ENCODE results near the gene SYT5.
"Not testable (repeated sequence)": the region's sequence is repeated elsewhere in the genome, so short reads cannot be mapped to it uniquely, and the experiment has no call there.

SYT5 gene

DNA sequence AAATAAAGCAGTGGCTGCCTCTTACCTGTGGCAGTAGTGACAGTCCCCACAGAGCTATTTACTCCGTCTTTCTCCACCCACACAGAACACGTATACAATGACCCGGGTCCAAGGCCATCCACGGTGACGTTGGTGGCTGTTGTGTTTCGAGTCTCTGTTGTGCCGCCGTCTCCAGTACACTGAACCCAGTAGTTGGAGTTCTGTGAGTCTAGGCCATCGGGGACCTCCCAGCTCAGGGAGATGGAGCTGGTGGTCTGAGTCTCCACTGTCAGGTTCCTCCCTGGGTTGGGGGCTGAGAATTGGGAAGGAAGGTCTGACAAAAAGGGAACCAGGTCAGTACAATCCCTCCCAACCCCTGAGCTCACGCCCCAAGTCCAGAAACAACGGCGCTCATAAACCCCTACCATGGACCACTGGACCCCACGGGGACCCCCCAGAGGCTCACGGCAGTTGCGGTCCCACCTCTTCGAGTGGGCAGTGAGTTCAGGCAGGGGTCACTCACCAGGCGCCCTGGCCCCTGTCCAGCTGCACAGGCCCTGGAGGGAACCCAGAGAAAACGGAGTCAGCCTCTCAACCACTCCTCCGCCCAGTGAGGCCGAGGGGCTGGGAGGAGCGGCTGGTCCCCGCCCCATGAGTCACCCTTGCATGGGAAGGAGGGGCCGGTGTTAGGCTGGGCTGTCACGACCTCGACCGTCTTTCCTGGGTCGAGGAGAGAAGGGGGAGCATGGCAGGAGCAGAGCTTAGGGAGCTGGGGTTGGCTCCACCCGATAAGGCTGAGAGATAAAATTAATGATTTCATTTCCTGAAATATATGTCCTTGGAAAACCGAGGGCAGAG is 26.8 kb upstream of the SYT5 start:
- DNase-seq = peak; percentile 58 to 77

DNA sequence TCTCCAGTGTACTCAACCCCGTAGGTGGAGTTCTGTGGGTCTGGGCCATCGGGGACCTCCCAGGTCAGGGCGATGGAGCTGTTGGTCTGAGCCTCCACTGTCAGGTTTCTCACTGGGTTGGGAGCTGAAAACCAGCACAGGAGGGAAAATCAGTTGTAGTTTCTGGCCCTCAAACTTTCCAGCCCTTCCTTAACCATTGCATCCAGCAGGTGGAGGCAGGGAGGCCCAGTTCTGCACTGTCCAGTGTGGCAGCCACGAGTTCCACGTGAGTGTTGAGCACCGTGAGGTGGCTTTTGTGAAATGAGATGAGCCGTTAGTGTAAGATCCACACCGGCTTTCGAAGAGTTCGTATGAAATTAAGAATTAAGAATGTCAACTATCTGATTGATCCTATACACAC is 22.1 kb upstream of the SYT5 start:
- DNase-seq = not testable (repeated sequence)

- no peak for DNase-seq
Observed at GRCh38 chr19:55199620-55200204, 19.6 kb upstream of the SYT5 start.

DNA sequence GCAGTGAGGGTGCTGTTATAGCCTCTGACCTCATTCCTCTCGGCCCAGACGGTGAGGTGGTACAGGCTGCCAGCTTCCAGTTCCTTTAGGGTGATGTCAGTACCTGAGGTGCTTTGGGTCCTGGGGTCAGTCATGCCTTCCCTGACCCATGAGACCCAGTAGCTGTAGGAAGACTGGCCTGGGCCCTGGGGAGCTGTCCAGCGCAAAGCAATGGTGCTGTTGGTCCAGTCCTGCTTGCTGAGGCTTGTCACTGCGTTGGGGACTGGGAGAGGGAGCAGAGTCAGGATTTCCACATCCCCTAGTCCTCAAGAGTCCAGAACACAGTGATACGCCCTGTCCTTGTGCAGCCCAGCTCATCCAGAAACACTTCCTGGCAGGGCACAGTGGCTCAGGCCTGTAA is 18.6 kb upstream of the SYT5 start:
- no peak for DNase-seq

DNA sequence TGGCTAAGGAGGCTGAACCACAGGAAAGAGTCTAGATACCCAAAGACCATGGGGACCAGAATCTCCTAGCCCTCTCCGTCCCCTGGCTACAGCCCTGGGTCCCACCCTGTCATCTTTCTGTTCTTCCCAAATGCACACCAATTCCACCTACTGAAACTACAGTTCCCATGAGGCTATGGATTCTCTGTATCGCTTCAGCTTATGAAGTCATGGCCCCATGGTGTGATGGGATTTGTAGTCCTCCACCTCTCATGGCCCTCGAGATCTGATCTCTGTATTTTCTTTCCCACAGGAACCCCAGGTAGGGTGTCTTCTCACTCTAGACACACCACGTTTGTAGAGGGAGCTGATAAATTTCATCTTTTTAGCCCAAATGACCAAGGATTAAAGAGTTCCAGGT is 17.4 kb upstream of the SYT5 start:
- DNase-seq = no peak

GRCh38 chr19:55196803-55197202 is 16.7 kb upstream of the SYT5 start:
- no peak for DNase-seq

DNA sequence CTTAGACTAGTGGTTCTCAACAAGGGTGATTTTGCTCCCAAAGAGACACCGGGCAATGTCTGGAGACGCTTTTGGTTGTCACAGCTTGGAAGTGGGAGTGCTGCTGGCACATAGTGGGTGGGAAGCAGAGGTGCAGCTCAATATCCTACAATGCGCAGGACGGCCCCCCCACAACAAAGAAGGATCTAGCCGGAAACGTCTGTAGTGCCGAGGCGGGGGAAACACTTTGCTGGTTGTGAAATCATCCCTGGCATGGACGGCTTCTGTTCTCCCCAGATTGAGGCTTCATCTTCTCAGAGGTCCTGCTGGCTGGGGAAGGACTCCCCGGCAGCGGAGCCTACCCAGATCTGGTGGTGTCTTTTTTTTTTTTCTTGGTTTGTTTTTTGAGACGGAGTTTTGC is 13.4 kb upstream of the SYT5 start:
- no peak for DNase-seq

- peak; percentile 78 to 92 for DNase-seq
Observed at GRCh38 chr19:55189403-55189835, 9.3 kb upstream of the SYT5 start.

GRCh38 chr19:55188625-55189024 is 8.5 kb upstream of the SYT5 start:
- peak; percentile 42 to 56 for DNase-seq

DNA sequence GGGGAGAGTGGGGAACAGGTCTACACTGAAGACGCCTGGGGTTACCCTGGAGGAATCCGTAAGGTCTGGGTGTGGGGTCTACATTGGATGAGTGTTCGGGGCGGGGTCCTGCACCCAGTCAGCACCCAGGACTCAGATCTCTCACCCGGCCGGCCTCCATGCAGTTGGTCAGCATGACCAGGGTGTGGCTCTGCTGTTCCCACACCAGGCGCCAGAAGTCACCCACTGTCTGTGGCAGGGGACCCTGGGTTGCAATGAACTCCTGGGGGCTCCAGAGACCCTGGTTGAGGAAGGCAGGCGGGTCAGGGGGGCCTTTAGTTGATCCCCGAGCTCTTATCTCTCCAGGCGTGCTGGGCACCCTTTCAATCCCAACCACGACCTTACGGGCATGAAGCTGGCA is 6.0 kb upstream of the SYT5 start:
- DNase-seq = no peak

- no peak for DNase-seq
Observed at GRCh38 chr19:55181740-55182139, 1.7 kb upstream of the SYT5 start.

DNA sequence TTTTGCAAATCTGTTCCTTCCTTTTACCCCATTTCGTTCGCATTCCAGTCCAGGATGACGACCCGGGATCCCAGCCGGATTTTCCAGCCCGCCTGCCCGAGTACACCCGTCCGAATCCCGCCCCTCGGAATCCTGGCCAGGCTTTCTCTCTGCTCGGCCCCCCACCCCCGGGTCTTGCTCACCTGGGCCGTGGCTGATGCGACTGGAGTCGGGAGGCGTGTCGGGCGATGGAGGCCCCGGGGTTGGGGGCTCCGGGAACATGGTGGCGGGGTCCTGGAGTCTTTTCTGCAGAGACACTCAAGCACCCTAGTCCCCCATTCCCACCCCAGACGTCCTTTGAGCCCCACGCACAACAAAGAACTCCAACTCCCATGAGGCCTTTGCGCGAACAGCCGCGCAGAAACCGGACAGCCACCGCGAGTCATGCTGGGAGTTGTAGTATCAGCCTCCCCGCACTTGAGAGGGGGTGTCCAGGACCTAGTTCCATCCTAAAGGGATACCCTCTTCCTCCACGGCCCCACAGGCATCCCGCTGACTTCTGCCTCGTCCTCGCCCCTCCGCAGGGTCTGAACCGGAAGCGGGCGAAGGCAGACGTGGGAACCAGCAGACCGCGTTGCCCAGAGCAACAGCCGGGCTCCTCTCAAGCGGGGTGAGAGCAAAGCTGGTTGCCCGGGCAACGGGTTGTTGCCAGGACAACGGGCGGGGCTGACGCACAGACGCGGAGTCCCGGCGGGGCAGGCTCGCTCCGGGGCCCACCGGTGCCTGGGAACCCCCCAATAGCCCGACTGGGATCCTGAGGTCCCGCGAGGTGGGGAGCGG is 1.1 kb downstream of the SYT5 start:
- peak; percentile 85 to 89 for DNase-seq

DNA sequence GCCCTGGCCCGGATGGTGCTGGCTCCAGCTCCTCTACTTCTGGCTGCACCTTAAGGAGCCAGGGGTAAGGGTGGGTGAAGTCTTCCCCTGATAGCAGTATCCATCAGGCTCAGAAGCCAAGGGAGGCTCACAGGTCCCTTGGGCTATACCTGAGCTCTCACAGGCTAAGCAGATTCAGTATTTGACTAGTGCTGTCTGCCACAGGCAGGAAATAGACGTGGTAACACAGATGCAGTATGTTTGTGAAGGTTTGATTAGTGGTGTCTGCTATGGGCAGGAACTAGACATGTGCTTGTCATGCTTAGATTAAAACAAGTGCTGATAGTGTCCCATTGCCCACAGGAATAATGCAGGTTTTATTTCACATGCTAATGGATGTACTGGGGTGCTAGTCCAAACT is 4.0 kb downstream of the SYT5 start:
- DNase-seq = peak in 1 of 2 experiments; percentile 65

- peak in 1 of 2 experiments; percentile 45 for DNase-seq
Observed at GRCh38 chr19:55175117-55175867, 4.8 kb downstream of the SYT5 start.

GRCh38 chr19:55174425-55175116 is 5.5 kb downstream of the SYT5 start:
- no peak for DNase-seq

DNA sequence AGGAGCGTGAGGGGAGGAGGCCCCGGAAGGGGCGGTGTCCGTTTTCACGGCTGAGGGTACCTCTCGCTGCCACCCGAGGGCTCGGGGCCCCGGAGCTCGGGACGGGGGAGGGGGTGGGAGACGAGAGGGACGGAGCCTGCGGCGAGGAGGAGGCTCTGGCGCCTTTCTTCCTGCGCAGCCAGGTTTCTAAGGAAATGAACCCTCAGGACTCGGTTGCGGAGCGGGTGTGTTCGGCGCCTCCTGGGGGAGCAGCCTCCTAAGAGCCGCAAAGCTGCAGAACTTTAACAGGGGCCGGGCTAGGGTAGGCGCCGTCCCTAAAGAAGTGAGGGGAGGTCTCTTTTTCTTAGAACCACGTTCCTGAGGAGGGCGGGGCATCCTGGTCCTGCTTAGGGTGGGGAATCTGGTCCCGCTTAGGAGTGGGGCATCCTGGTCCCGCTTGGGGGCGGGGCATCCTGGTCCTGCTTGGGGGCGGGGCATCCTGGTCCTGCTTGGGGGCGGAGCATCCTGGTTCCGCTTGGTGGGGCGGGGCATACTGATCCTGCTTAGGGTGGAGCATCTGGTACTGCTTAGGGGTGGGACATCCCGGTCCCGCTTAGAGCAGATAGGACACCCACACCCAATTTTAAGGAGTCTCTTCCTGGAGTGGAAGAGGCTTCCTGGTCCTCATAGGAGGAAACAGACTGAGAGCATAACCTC is 6.2 kb downstream of the SYT5 start:
- DNase-seq = no peak

DNA sequence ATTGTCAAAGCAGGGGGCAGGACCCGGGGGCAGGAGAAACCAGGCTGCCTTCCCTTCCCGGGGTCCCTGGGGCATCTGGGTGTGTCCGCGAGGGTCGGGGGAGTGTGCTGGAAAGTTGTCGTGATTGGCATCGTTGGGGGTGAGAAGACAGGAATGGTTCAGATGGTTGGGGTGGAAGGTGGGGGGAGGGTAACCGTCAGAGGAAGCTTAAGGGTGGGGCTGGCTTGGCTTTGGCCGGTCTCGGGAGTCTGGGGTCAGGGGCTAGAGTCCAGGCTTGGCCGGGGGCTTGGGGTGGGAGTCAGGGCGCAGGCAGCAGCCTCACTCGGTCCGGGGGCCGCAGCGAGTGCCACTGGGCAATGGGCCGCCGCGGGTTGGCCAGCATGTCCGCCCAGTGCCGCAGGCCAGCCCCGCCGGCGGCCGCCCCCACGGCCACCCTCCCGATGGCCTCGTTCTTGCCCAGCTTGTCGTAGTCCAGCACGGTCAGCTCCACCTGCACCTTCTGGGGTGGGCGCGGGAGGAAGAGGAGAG is 6.8 kb downstream of the SYT5 start:
- no peak for DNase-seq

- no peak for DNase-seq
Observed at GRCh38 chr19:55172741-55173140, 7.3 kb downstream of the SYT5 start.

- not testable (repeated sequence) for DNase-seq
Observed at GRCh38 chr19:55172318-55172717, 7.8 kb downstream of the SYT5 start.

GRCh38 chr19:55171440-55171839 is 8.6 kb downstream of the SYT5 start:
- DNase-seq = no peak

DNA sequence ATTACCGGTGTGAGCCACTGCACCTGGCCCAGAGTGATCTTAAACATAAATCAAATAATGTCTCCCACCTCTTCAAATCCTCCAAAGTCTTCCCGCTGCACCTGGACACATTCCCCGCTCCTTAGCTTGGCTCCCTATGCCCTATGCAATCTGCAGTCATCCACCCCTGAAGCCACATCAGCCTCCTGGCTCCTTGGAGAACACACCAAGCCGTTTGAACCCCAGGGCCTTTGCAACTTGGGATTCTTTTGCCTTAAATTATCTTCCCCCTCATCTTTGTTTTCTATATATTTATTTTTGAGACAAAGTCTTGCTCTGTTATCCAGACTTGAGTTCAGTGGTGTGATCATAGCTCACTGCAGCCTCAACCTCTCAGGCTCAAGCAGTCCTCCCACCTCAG is 11.0 kb downstream of the SYT5 start:
- DNase-seq = no peak
